Type B pancreatic cell (in vitro differentiated cells): Measurements from ENCODE around the gene TBC1D13. TPM values are rescaled to one million over a fixed set of nuclear protein-coding genes. Genes with fewer than 3 reads are reported as not detected.

ENCODE experiments used
- DNase-seq: peaks from one replicate; pipeline ENCODE4 v3.0.0; 2021; ENCODE audit warnings: mixed read lengths; ENCODE audit not compliant: unreplicated experiment; ENCODE audit errors: extremely low spot score
- H3K27ac Mint-ChIP-seq: 2 replicates; pipeline ENCODE4 v1.8.0; 2021; ENCODE audit warnings: mild to moderate bottlenecking, mixed read lengths
- H3K27me3 Mint-ChIP-seq: 2 replicates; pipeline ENCODE4 v1.8.0; 2021; ENCODE audit warnings: mixed read lengths
- H3K36me3 Mint-ChIP-seq: 2 replicates; pipeline ENCODE4 v1.8.0; 2021; ENCODE audit warnings: mixed read lengths
- H3K4me1 Mint-ChIP-seq: one replicate; pipeline ENCODE4 v1.8.0; 2021; ENCODE audit warnings: mixed read lengths; ENCODE audit not compliant: unreplicated experiment
- H3K4me3 Mint-ChIP-seq: 2 replicates; pipeline ENCODE4 v1.8.0; 2021; ENCODE audit warnings: mild to moderate bottlenecking, mixed read lengths
- H3K9me3 Mint-ChIP-seq: 2 replicates; pipeline ENCODE4 v1.8.0; 2021; ENCODE audit warnings: mixed read lengths
- total RNA-seq: library from RNA; stranded (reverse); gene quantifications from 2 replicates; pipeline ENCODE4 v1.2.1, GENCODE V29; 2021; ENCODE audit warnings: low replicate concordance
- TF ChIP-seq, protein P1 (sequence below): fragments of 200-600 bp; sonication (generic); conservative IDR thresholded peaks from 2 replicates; pipeline ENCODE4 v1.5.0; 2021; ENCODE audit warnings: antibody characterized with exemption, mild to moderate bottlenecking

TBC1D13 gene
- total RNA-seq, 1 donor from 2014 or later = 33.5 TPM

GRCh38 chr9:128828719-128829452 lies 41.8 kb downstream of the TBC1D13 start:
- no peak for DNase-seq
- TF ChIP-seq, protein P1, sequence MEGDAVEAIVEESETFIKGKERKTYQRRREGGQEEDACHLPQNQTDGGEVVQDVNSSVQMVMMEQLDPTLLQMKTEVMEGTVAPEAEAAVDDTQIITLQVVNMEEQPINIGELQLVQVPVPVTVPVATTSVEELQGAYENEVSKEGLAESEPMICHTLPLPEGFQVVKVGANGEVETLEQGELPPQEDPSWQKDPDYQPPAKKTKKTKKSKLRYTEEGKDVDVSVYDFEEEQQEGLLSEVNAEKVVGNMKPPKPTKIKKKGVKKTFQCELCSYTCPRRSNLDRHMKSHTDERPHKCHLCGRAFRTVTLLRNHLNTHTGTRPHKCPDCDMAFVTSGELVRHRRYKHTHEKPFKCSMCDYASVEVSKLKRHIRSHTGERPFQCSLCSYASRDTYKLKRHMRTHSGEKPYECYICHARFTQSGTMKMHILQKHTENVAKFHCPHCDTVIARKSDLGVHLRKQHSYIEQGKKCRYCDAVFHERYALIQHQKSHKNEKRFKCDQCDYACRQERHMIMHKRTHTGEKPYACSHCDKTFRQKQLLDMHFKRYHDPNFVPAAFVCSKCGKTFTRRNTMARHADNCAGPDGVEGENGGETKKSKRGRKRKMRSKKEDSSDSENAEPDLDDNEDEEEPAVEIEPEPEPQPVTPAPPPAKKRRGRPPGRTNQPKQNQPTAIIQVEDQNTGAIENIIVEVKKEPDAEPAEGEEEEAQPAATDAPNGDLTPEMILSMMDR = no peak
- Mint-ChIP-seq H3K27me3 (no peaks in the 10 kb centered on the region), H3K4me1 (peaks cover 8% of the 10 kb centered on the region), H3K27ac (peak overlapping the region; percentile 82), H3K36me3 (no peaks in the 10 kb centered on the region), H3K4me3 (peak overlapping the region; percentile 97), H3K9me3 (no peaks in the 10 kb centered on the region)

- H3K4me1 Mint-ChIP-seq = peaks cover 8% of the 10 kb centered on the region
- no peaks in the 10 kb centered on the region for H3K36me3 Mint-ChIP-seq
- H3K27ac Mint-ChIP-seq = peak within 1 kb of the TSS; percentile 82
- DNase-seq = peak; percentile 90
- H3K4me3 Mint-ChIP-seq = peak within 1 kb of the TSS; percentile 97
- TF ChIP-seq, protein P1 = no peak
- no peaks in the 10 kb centered on the region for H3K9me3 Mint-ChIP-seq
- H3K27me3 Mint-ChIP-seq = no peaks in the 10 kb centered on the region
These were observed 42.6 kb downstream of the TBC1D13 start, which contains the start of gene SPOUT1 for GRCh38 chr9:128829477-128830251. SPOUT1 (minus strand) TSS chr9:128829794; CDS start chr9:128829780, 14 bp downstream.

DNA sequence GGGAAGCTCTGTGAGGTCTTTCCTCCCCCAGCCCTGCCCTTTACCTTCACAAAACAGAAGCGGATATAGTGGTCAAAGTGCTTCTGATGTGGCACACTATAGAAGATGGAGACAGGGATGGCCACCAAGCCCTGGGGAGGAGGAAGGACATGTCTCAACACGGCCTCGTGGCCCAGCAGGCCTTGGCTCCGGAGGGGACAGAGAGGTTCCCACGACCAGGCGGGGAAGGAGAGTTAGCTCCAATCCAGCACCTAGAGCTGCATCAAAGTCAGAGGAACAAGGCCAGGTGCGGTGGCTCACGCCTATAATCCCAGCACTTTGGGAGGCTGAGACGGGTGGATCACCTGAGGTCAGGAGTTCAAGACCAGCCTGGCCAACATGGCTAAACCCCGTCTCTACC lies 46.6 kb downstream of the TBC1D13 start:
- Mint-ChIP-seq H3K9me3 (no peaks in the 10 kb centered on the region), H3K27me3 (no peaks in the 10 kb centered on the region)

DNA sequence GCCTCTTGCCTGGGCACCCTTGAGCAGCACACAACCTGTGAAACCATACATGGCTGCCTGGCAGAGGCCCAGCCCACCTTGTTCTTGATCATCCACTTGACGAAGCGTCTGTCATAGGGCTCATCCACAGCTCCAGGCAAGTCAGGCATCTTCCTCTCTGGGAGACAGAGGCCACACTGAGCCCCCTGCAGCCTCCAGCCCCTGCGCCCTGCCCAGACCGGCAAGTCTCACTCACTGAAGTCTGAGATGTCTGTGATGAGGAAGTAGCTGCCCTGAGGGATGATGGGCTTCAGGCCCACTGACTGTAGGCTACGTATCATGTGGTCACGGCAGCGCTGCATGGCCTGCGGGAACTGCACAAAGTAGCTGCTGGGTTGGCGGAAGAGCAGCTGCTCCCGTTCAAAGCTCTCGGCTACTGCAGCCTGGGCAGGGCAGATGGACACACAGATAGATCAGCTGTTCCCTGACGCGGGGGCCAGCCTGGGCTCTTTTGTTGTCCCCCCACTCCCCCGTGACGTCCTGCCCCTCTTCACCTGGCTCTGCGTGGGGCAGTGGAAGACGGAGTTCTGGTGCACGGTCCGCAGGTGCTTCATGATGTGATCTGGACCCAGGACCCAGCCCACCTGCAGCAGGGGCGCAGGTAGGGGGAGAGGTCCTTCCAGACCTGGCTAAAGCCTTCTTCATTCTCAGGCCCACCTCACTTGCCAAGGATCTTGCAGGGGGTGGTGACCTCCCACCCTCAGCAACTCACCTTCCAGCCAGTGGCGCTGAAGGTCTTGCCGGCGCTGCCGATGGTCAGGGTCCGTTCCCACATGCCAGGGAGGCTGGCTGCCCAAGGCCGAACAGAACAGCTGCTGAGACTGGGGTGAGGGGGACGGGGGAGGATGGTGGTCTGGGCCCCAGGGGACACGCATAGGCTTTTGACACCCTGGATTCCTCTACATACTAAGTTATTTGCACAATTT lies 48.5 kb downstream of the TBC1D13 start:
- DNase-seq = no peak
- TF ChIP-seq, protein P1 = no peak
- H3K4me3 Mint-ChIP-seq = no peak overlapping the region
- H3K4me1 Mint-ChIP-seq = no peaks in the 10 kb centered on the region
- H3K27me3 Mint-ChIP-seq = no peaks in the 10 kb centered on the region
- no peak overlapping the region for H3K27ac Mint-ChIP-seq
- no peaks in the 10 kb centered on the region for H3K36me3 Mint-ChIP-seq
- H3K9me3 Mint-ChIP-seq = no peaks in the 10 kb centered on the region

More for the DNA sequence above, 46.6 kb downstream of the TBC1D13 start:
- TF ChIP-seq, protein P1 = no peak
- DNase-seq = no peak
- peaks cover 5% of the 10 kb centered on the region for H3K4me1 Mint-ChIP-seq
- no peaks in the 10 kb centered on the region for H3K36me3 Mint-ChIP-seq
- H3K27ac Mint-ChIP-seq = no peak overlapping the region
- H3K4me3 Mint-ChIP-seq = no peak overlapping the region

- Mint-ChIP-seq H3K36me3 (no peaks in the 10 kb centered on the region), H3K9me3 (no peaks in the 10 kb centered on the region), H3K27ac (no peak overlapping the region), H3K4me3 (no peak overlapping the region), H3K4me1 (no peaks in the 10 kb centered on the region), H3K27me3 (no peaks in the 10 kb centered on the region)
- TF ChIP-seq, protein P1 = no peak
- no peak for DNase-seq
These were observed 49.6 kb downstream of the TBC1D13 start for GRCh38 chr9:128836509-128837145.
